GM21515 (cell line): ENCODE results near the gene JAKMIP1.
"Not testable (repeated sequence)": the region's sequence is repeated elsewhere in the genome, so short reads cannot be mapped to it uniquely, and the experiment has no call there.

ENCODE experiments used
- ATAC-seq: cut with Tn5 transposase; IDR thresholded peaks from one replicate; pipeline ENCODE4 v1.9.1; 2021; ENCODE audit not compliant: unreplicated experiment

The JAKMIP1 gene

DNA sequence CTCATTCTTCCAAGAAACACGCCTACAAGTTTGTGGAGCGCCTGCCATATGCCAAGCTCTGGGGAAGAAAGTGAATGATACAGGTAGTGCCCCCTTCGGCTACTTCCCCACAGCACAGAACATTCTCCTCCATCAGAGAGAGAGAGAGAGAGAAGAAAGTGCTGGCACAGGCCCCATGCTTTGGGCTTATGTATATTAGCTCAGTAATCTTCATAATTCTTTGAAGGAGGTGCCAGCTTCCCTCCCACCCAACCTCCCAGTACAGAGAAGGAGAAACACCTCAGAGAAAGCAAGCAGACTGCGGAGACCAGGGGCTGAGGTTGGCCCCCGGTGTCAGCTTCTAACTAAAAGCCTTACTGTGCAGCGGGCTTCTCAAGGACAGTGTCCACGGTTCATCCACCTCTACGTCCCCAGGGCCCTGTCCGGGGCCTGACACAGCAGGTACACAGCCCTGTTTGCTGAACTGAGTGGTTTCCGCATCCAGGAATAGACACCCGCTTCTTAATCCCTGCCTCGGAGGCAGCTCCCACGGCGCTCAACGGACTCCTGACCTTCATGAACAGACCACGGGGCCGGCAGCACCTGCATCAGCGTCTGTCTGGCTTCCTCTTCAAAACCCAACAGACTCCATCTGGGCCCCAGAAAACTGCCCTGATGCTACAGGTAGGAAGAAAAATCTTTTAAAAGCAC lies 50.2 kb downstream of the JAKMIP1 start:
- no peak for ATAC-seq

DNA sequence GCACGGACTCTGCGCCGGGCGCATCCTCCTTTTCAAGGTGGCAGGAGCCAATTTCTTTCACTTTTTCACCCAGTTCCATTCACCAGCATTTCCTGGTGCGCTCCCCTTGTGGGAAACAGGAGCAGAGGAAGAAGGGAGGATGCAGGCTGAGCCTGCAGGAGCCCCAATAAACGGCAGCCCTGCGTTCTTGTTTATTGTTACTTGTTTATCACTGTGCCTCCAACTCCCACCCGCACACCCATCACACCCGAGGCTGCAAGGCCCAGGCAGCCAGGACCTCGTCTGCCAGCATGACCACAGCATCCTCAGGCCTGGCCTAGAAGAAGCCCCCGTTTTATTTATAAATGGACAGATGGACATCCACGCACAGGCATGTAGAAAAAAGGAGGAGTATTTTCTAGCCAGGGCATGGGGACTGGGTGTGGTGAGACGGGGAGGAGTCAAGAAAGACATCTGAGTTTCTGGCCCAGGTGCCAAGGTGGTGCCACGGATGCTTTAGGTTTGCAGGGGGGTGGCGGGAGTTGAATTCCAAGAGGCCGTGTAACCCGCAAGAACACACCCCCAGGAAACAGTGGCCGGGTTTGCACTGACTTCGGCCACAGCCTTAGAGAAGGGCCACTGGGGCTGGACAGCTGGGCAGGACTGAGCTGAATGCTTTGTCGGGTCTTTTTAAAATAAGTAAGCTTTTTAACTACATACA lies 51.7 kb downstream of the JAKMIP1 start:
- no peak for ATAC-seq

DNA sequence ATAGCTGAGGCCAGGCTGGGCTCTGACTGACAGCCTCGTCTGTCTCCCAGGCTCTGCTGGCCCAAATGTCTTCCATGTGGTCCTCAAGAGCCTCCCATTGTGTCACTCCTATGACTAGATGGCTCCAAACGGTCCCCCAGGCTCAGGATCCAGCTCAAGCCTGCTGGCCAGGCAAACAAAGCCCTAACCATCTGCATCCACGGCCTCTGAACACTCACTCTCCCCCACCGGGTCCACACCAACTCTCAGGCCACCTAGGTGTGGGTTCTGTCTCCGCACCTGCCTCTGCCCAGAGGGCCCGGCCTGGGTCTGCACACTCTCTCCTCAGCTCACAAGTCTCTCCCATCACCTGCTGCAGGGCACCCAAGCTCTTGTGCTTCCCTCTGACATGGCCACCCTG lies 52.9 kb downstream of the JAKMIP1 start:
- no peak for ATAC-seq

DNA sequence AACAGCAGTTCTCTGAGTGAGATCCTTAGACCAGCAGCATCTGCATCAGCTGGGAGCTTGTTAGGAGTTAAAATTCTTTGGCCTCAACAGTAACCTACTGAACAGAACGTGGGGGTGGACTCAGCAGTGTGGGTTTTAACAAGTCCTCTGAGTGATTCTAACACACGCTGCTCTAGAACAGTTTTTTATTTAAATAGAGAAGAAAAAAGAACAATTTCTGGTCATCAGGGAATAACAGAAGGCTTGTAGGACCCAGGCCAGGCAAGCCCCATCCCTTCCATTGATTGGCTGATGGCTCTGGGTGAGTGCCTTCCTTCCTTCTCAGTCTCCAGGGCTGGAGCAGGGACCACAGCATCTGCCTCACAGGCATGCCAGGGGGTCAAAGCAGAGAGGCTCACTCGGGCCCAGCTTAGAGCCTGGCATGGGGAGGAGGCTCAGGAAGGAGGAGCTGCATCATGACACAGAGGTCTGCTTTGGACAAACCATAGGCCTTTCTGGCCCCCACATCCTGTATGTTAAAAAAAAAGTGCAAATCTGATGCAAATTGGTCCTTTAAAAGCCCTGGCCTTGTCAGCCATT lies 56.7 kb downstream of the JAKMIP1 start:
- no peak for ATAC-seq

DNA sequence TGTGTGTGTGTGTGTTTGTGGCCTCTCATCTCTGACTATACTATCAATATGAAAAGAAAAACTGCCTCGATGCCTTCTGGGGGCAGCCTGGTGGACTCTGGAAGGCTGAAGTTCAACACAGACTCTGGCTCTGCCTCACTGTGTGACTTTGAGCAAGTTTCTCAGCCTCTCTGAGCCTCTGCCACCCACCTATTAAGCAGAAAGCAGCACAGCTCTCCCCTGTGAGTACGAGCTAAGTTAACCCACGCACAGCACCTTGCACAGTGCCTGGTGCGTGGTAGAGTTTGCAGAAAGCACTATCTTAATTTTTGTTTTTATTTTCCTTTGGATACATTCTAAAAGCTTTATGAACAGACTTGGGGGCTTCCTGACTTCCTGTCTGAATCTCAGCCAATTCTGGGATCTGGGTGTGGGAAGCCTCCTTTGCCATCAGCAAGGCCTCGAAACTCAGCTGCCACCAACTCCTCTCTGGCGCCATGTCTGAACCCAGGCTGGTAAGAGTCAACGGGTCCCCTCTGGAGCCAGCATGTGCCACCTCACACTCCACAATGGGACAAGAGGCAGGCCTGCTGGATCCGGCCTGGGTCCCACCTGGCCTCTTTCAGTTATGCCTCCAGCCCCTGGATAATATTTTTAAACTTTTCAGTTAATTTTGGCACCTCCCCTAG lies 57.3 kb downstream of the JAKMIP1 start:
- ATAC-seq, result no peak

DNA sequence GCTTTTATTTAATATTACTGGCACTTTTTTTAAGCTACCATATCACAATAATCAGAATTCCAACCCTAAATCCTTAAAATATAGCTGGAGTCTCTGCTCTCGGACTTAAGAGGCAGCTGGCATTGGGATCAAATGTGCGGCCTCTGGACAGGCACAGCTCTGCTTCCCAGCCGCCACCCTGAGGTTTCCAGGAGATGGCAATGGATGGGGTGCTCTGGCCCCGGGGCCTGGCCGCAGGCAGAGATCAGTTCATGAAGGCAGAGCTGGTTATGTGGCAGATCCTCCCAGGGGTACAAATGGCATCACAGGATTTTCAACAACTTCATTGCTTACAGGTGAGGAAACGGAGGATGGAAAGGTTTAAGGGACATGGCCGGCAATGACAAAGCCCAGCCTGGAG lies 57.8 kb downstream of the JAKMIP1 start:
- ATAC-seq, result no peak

DNA sequence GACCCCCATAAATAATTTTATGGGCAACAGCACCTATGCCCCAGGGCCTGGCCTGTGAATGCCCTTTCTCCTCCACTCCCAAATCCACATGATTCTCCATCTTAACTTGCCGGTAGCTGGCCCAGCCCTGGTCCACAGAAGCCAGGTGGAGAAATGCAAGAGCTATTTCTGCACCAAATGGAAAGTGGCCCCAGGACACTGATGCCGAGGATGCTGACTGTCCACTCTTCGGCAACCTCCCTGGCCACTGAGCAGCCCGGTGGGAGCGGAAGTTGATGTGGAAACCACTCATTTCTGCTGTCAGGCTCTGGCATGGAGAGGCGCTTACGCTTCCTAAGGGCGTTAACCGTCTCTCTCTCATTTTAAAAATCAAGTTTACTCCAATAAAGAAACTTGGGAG lies 58.8 kb downstream of the JAKMIP1 start:
- ATAC-seq, result no peak

DNA sequence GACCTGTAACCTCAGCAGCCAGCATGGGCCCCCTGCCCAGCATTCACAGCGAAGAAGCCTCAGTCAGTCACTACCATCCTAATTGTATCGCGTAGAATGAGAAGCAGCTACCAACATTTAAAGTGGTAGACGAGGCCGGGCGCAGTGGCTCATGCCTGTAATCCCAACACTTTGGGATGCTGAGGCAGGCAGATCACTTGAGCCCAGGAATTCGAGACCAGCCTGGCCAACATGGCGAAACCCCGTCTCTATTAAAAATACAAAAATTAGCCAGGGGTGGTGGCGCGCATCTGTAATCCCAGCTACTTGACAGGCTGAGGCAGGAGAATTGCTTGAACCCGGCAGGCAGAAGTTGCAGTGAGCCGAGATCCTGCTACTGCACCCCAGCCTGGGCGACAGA lies 59.3 kb downstream of the JAKMIP1 start:
- ATAC-seq, result not testable (repeated sequence)

DNA sequence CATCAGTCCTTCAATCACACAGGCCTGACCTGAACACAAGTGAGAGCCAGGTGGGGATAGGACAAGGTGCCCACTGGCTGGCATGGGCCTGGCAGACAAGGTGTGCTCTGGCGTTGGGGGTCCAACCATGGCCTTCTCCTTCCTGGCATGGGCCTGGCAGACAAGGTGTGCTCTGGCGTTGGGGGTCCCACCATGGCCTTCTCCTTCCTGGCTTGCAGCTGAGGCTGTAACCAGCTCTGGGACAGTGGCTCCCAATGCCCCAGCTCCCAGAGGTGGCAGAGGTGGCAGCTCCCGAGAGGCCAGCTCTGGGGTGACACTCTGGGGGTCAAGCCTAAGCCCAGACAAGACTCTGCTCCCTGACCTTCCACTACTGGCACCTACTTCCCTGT lies 62.6 kb downstream of the JAKMIP1 start:
- ATAC-seq, result no peak

DNA sequence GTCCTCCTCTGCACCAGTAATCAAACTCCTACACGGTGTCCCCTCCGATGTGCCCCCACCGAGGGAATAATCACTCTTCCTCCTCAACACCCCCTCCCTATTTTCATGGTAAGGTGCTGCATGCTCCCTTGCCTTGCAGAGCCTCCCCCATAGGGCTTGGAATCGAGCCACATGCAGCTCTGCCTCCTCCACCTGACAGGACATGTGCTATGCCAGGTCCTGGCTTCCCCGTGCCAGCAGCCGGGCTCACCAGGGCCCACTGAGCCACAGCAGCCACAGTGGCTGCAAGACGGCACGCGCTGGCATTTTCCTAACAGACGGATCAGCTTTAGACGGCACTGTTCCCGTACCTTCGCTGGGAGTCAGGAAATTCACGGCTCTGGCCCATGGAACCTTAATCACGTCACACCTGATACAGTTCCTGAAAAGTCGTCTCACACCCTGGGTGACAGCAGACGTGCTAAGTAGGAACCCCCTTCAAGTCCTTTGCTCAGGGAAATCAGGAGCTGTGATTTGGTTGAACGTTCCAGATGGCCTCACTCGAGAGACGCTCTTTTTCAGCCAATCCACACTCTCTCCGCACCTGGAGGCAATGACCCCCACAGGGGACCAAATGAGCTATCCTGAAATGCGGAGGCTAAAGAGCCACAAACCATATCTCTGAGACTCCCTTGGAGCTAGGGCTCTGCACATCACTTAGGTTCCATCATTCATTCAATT lies 63.2 kb downstream of the JAKMIP1 start:
- ATAC-seq, result no peak

DNA sequence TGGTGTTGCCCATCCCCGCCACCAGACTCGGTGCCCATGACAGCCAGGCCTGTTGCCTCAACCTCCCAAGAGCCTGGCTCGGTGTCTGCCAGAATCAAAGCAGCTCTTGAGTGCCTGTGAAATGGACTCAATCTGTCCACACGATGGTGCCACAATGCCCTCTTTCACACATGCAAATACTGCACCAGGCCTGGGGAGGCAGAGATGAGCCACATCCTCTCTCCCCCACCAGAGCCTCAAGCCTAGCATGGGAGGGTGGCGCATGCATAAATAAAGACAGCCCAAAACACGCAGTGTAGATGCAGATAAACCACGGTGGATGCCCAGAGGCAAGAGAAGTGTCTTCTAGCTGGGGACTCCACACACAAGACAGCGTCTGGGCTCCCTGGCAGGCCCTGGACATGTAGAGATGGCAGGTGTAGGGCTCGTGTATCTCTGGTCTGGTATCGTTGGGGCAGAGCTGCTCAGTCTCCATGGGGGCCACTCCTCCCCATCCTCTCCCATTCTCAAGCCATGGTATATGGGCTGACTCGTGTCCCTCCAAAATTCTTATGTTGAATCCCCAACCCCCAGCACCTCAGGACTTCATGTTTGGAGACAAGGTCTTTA lies 65.6 kb downstream of the JAKMIP1 start:
- peak; percentile 89 for ATAC-seq

DNA sequence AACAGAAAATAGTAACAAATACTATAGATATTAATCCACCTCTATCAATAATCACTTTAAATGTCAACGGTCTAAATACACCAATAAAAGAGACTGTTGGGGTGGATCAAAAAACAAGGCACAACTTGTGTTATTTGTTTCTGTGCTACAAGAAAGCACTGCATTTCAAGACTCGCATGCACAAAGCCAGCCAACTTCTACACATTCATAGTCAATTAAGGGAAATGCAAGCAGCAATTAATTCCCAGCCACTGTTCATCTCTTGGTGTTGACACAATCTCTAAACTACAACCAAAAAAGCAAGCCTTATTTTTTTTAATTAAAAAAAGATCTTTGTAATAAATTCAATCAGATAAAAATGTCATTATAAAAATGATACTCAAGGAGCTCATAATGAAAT lies 67.6 kb downstream of the JAKMIP1 start:
- ATAC-seq, result no peak

DNA sequence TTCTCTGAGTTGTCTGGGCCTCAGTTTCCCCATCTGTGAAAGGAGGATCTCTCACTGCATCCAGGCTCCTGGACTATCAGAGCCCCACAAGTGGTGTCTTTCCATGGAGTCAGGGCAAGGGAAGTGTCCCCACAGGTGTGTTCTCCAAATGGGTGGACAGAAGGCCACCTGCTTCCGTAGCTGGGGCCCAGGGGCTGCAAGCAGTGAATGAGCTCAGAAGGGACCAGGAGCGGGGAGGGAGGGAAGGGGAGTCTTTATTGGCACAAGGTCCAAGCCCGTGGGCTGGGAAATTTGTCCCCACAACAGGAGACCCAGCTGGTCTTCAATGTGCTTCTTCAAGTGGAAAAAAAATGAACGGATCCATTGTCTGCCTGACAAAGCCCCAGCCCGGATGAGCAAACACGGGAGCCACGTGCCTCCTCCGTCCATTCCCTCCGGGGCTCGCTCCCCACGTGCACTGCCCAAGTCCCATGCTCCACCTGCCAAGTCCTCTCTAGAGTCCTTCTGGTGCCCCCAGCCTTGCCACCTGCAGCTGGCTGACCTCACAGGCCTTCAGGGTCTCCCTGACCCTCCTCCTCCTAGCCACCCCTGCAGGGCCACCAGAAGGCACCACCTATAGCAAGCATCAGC lies 72.0 kb downstream of the JAKMIP1 start:
- ATAC-seq, result no peak

DNA sequence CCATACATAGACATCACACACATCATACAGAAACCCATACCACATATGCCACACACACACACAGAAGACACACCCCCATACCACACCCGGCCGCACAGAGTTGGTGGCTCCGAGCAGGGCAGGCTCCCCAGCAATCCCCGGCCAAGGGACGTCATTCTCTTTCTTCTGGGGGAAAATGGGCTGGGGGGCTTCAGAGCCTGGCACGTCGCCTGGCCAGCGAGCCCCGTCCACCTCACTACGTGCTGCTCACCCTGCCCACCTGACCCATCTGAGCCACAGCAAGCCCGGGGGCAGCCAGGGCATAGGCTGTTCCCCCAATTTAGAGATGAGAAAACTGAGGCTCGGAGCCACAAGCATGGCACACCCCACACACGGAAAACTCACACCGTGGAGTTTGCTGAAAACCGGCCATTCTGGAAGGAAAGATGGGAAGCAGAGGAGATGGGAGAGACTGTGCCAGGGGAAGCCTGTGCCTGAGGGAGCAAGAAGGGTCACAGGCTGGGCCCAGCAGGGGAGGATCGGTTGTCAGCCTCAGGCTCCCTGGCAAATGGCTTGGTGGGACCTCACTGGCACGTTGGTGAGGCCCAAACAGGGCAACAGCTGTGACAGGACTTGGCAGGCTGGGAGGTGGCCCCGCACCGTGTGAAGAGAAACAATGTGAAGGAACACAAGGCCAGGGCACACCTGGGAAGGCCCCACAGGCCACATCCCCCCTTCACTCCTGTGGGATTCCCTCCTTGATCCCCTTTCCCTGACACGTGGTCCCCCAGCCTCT lies 73.2 kb downstream of the JAKMIP1 start:
- no peak for ATAC-seq

DNA sequence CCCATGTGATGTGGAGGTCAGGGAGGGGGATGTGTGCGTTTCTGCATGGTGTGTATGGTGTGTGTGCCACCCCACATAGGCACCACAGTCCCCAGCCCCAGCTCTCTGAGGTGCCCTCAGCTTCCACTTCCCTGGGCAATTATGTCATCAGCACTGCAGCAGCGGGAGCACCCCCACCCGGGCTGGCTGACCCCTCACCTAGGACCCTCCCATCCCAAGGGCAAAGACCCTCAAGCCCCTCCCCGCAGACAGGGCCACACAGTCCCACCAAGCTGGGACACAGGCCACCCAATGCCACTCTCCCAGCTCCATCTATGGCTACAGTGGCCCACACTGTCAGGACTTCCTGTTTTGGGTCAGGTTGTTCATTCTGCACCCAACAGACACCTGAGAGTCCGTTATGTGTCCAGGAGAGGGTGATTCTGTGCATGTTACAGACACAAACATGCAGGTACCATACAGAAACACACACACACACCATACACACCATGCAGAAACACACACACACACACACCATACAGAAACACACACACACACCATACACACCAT lies 75.2 kb downstream of the JAKMIP1 start:
- ATAC-seq, result no peak

DNA sequence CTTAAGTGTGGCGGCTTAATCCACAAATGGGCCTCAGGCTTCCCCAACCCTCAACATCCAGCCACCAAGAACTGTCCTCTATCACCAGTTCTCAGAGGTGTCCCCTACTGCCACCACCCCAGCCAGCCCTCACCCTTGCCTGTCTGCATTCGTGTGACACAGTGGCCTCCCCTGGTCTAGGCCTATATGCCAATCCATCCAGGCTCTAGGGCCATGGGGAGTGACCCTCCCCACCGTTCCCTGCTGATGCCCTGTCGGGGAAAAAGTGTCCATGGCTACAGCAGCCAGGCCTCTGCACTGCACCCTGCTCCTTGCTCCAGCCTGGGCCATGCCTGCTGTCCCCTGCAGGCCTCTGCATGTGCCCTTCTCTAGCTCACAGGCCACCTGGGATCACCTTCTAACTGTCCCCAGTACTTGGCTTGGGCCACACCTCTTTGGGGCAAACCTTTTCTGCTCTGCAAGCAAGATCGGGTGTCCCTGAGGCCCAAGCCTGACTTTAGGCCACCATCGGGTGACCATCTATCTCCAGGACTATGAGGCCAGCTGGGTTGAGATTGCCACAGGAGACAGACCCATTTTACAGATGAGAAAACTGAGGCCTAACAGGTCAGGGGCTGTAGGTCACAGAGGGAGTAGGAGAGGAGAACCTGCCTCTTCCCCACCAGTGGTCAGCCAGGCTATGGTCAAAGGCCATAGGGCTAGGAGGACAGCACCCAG lies 75.8 kb downstream of the JAKMIP1 start:
- no peak for ATAC-seq

DNA sequence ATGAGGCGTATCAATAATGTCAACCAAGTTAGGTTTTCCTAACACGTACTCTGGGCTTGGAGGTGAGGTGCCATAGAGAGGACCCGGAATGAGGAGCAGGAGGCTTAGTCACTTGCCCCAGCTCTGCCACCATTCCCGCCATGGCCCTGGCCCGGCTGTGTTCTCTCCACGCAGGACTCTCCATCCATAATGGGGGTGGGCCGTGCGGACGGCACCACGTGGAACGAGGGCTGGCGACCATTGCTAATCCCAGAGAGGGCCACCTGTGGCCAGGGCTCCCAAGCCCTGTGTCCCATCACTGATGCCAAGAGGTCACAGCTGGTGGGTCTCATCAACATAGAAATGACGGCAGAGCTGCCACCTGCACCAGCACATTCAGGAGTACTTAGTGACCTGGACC lies 76.4 kb downstream of the JAKMIP1 start:
- no peak for ATAC-seq

DNA sequence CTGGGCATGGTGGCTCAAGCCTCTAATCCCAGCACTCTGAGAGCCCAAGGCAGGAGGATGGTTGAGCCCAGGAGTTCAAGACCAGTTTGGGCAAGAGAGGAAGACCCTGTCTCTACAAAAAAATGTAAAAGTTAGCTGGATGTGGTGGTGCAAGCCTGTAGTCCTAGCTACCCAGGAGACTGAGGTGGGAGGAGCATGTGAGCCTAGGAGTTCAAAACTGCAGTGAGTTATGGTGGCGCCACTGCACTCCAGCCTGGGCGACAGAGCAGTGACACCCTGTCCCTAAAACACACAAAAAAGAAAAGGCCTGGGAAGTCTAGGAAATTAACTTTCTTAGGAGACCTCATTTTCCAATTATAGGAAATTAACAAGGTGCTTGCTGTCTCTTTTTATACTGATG lies 76.8 kb downstream of the JAKMIP1 start:
- no peak for ATAC-seq

DNA sequence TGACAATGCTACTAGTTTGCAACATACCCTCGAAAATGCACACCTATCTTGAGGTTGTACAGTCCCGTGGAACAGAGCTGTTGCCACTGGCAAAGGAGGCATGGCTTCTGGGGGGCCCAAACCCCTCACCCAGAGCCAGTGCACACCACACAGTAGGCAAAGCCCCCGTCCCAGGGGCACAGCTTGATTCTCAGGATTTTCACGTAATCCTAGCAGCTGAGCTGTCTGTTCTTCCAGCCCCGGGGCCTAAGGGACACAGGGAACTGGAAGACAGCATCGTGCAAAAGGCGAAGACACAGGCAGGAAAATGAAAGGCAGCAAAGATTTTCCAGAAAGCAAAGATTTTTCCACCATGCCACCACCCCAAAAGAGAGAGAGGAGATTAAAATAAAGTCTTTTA lies 77.2 kb downstream of the JAKMIP1 start:
- ATAC-seq, result no peak
